GM12892 (cell line): Measurements from ENCODE around the gene HNRNPUL2.
"Not testable (repeated sequence)": the region's sequence is repeated elsewhere in the genome, so short reads cannot be mapped to it uniquely, and the experiment has no call there.

Experiments used
- DNase-seq: peaks from one replicate; pipeline ENCODE4 v3.0.0; 2011; ENCODE audit not compliant: insufficient read length
- FAIRE-seq: peaks from 2 replicates; lab custom pipeline; 2011; peaks lifted over from hg19 to GRCh38; lab: Jason Lieb, UNC
- POLR2A ChIP-seq: IDR thresholded peaks from 2 replicates; pipeline ENCODE4 v1.6.1; 2011; ENCODE audit warnings: low read depth, low read length, control low read depth
- POLR2AphosphoS5 ChIP-seq: IDR thresholded peaks from 2 replicates; pipeline ENCODE4 v1.6.1; 2011; ENCODE audit warnings: low read depth, low read length, control low read depth
- TAF1 ChIP-seq: IDR thresholded peaks from 2 replicates; pipeline ENCODE4 v1.6.1; 2011; ENCODE audit warnings: low read depth, mild to moderate bottlenecking, control low read depth, low read length, borderline replicate concordance

Gene HNRNPUL2

GRCh38 chr11:62708793-62709192, 18.5 kb downstream of the HNRNPUL2 start:
- TF ChIP-seq POLR2AphosphoS5 (no peak), POLR2A (no peak), TAF1 (no peak)
- peak; percentile 21 for FAIRE-seq
- DNase-seq, result no peak

GRCh38 chr11:62708392-62708791, 18.9 kb downstream of the HNRNPUL2 start:
- TF ChIP-seq TAF1 (no peak), POLR2A (no peak), POLR2AphosphoS5 (no peak)
- FAIRE-seq, result no peak
- no peak for DNase-seq

- no peak for DNase-seq
- FAIRE-seq, result no peak
- TF ChIP-seq POLR2A, result no peak
- TF ChIP-seq POLR2AphosphoS5, result no peak
- TF ChIP-seq TAF1, result no peak
Observed at GRCh38 chr11:62707277-62707861, 19.9 kb downstream of the HNRNPUL2 start, which contains the start of the genes BSCL2 and GNG3. TSS of gene BSCL2 (minus strand) at chr11:62707424. CDS start at chr11:62707195, 229 bp downstream. TSS of gene GNG3 (plus strand) at chr11:62707676. CDS start at chr11:62708296, 620 bp downstream.

GRCh38 chr11:62706850-62707247, 20.4 kb downstream of the HNRNPUL2 start:
- FAIRE-seq (no peak), DNase-seq (no peak)
- TF ChIP-seq TAF1 (no peak), POLR2A (no peak), POLR2AphosphoS5 (no peak)

GRCh38 chr11:62705880-62706849, 21.1 kb downstream of the HNRNPUL2 start:
- DNase-seq (peak; percentile 95), FAIRE-seq (peak; percentile 94)
- TF ChIP-seq POLR2AphosphoS5 (no peak; the same call in 1 of the 2 replicates), POLR2A (peak; percentile 66; the same call in 1 of the 2 replicates)

DNA sequence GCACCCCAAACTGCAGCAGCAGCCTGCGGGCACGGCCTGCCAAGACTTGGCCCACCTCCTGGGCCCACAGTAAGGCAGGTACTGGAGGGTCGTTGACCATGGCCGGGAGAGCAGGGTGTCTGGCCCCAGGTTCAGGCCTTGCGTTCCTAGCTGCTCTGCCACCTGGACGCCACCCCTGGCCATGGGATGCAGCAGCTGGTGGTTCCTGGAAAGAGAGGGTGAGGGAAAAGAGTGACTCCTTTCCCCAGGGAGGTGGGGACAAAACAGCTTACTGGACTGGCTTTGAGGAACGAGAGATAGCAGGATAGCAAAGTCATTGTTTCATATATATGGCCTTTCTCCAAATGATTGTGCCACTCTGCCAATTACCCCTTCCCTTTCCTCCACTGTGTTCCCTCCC, 21.8 kb downstream of the HNRNPUL2 start:
- DNase-seq (no peak), FAIRE-seq (no peak)
- no peak for TF ChIP-seq POLR2AphosphoS5
- TF ChIP-seq TAF1, result no peak
- TF ChIP-seq POLR2A, result no peak

DNA sequence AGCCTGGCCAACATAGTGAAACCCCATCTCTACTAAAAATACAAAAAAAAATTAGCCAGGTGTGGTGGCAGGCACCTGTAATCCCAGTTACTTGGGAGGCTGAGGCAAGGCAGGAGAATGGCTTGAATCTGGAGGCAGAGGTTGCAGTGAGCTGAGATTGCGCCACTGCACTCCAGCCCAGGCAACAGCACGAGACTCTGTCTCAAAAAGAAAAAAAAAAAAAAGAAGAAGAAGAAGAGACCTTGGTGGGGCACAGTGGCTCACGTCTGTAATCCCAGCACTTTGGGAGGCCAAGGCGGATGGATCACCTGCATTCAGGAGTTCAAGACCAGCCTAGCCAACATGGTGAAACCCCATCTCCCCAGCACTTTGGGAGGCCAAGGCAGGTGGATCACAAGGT, 23.3 kb downstream of the HNRNPUL2 start:
- FAIRE-seq, DNase-seq: not testable (repeated sequence)

GRCh38 chr11:62702246-62702645, 25.0 kb downstream of the HNRNPUL2 start:
- TF ChIP-seq POLR2AphosphoS5 (no peak), POLR2A (no peak), TAF1 (no peak)
- FAIRE-seq, result no peak
- no peak for DNase-seq

DNA sequence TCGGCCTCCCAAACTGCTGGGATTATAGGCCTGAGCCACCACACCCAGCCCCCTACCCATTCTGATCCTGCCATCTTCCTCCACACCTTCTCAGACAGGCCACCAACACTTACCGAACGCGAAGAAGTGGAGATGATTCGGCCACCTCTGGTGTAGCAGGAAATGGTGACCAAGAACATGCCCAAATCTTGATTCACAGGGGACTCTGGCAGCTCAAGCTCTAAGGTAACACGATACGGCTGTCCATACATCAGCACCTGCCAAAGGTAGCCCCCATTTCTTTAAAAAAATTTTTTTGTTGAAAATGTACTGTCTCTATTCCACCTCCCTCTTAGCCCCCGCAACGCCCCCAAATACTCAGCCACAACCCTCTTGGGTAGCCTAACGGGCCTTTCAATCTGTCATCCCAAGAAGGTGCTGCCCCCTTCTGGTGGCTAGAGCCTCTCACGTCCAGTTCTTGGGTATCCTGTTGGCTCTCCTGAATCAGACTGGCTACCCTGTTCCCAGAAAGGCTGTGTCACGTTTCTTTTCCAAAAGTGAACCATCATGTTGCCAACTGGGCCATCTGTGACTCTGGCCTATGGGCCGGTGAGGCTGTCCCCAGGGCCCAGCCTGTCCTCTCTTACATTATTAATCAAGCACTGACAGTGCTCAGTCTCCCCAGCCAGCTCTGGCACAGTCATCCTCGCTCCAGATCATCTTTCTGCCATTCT, 32.6 kb downstream of the HNRNPUL2 start:
- peak; percentile 90 for FAIRE-seq

DNA sequence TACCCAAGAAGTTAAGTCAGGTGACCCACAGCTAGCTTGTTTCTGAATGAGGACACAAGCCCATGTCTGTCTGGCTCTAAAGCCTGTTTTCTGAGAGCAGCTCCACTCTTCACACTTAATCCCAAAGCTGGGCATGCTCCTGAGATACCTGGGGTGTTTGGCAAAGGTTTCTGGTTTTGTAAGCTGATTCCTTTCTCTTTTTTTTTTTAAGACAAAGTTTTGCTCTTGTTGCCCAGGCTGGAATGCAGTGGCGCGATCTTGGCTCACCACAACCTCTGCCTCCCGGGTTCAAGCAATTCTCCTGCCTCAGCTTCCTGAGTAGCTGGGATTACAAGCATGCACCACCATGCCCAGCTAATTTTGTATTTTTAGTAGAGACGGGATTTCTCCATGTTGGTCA, 33.6 kb downstream of the HNRNPUL2 start:
- DNase-seq, FAIRE-seq: not testable (repeated sequence)

More for the DNA sequence above, 32.6 kb downstream of the HNRNPUL2 start:
- TF ChIP-seq POLR2A (no peak), TAF1 (no peak), POLR2AphosphoS5 (no peak)
- peak; percentile 66 for DNase-seq

DNA sequence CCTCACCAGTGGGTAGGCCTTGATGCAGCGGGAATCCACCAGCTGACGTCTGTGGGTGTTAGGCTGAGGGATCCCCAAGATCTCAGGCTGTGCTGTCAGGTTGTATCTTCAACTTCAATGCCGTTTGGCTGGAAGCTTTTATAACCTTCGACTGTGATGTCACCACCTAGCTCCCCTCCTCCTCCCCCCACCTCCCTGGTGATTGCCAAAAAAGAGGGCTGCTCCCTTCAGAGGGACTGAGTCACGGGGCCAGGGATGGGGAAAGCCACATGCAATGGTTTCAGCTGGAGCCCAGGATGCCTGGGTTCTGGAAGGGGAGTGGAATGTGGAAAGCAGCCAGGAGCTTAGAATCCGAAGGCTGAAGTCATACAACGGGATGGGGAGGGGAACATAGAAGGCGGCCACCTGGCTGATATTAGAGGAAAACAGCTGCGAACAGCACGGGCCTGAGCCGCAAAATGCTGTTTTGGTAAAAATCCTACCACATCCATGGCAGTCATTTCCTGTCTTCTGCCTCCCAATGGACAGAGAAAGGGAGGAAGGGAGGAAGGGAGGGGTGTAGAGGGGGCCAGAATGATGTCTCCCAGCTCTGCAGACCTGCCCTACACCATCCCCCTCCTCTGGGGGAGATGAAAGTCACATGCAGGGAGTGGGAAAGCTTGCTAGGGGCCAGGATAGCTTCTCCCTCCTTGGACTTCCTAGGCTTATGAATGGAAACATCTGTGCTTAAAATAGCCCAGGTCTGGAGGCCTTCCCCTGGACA, 37.7 kb downstream of the HNRNPUL2 start, which contains the start of gene LRRN4CL:
Gene LRRN4CL (minus strand): TSS at position 110 of the 763 bp plus-strand sequence. CDS start 1,022 bp downstream, outside the sequence.
- TF ChIP-seq TAF1 (no peak), POLR2AphosphoS5 (no peak), POLR2A (no peak)
- FAIRE-seq, result peak; percentile 17
- DNase-seq, result no peak
